HPDE6-E6E7 (cell line): ENCODE results near the gene MRPS6.

ENCODE experiments used
- DNase-seq: peaks from one replicate; pipeline ENCODE4 v3.0.0; 2011; ENCODE audit warnings: missing footprints; ENCODE audit errors: extremely low spot score

MRPS6 gene

DNA sequence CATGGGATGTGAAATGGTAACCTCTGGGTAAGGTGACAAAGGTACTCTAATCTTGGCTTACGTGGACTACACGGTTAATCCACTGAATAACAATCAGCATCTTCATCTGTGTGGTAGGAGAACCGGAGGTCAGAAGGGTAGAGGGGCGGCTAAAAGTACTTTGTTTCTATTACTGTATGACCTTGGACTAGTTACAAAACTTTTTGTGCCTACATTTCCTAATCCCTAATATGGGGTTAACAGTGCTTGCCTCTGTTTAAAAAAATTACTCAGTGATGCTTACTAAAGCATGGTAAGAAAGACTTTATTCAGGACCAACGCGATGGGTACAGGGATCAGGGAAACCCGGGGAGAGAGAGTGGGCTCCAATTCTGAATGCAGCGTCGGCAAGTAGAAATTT is 1.7 kb upstream of the MRPS6 start:
- DNase-seq = no peak

DNA sequence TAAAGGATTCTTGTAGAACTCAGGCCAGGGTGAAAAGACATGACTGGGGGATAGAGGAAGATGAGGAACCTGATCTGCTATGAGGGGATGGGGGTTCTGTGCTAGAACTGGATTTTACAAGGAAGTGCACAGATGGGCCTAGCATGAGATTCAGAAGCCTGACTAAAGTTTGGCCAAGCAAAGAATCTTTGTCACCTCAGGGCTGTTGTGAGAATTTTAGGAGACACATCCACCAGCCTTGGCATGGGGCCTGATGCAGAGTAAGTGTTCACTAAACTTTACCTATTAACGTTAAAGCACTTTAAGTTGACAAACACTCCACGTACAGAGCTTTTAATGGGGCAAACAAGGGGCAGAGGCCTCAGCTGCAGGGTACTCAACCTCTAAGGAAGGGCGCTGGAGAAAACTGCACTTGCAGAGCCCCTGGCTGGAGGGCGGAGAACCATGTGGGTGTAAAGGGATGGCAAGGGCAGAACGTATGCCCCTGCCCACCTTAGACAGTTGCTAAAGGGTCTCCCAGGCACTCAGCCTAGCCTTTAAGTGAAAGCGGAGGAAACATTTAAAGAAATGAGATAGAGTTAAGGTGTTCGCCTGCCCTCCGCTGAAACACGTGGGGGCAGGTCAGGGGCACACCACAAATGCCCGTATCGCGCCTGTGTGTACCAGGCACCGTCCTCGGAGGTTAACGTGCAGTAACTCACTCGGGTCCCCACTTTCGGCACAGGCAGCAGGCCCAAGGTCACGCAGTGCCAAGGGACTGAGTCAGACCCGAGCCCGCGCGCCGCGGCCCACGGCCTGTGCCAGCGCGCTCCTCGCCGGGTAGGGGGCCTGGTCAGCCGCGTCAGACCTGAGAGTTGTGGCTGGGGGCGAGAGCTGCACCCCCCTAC is 990 bp upstream of the MRPS6 start:
- DNase-seq = no peak

DNA sequence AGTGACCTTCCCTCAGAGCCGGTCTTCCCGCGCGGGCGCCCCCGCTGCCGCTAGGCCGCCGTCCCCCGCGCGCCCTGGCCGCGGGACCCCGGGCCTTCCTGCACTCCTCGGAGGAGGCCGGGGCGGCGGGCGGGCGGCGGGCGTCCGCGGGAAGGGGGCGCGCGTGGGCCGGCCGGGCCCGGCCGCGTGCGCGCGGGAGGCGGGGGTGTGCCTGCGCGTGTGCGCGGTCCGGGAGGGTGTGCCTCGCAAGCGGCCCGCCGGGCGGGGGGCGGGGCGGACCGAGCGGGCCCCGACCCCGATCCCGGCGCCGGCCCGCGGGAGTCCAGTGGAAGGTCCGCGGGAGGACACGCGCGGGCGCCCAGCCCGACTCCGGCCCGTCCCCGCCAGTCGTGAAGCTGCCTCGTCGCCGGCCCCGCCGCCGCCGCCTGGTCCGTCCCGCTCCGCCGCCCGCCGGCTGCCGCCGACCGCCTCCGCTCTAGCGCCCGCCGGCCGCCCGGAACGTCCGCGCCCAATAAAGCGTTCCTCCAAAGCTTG is 438 bp downstream of the MRPS6 start:
- no peak for DNase-seq

DNA sequence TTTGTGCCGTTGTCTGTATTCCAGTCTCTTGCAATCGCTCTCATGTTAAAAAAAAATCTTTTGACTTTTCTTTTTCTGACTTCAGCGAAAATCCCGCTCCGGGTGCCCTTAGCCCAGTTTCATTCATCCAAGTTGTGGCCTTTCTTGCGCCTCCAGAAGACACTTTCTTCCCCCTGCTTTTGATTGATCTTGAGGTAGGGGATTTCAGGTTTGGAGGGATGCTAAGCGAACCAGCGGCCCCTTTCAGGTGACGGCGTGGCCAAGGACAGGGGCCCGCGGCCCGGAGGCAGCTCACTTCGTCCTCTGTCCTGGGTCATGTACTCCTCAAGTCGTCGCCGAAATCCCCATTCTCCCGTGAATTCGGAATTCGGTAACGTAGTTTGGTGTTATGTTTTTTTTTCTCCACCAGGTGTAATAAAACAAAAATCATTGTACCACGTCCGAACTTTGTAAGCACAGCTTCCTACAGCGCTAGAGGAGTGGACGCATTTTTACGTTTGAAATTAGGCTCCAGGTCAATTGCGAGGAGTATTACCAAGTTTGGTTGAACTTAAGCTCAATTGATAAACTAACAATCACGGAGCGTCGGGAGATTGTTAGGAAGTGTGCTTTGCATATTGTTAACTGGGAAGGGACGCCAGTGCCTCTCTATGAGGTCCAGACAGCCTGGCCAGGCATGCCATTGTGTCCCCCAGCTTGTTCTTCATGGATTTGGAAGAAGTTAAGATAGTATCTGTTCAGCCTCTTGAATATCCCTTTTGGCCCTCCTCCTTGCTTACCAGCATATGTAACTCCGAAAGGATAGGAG is 1.1 kb downstream of the MRPS6 start:
- no peak for DNase-seq

DNA sequence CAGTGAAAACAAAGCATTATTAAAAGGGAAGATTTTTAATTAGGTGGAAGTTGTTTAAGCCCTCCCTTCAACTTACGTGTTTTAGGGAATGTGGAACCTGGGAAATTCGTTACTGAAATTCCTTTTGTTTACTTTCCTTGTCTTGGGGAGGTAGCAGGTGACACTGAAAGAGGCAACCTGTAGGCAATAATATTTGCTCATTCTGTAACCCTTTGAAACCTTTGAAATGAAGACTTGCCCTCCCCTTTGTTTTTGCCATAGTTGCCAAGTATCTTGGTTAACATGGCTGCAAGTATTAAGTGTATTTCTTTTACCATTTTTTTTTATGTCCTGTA is 1.7 kb downstream of the MRPS6 start:
- no peak for DNase-seq

DNA sequence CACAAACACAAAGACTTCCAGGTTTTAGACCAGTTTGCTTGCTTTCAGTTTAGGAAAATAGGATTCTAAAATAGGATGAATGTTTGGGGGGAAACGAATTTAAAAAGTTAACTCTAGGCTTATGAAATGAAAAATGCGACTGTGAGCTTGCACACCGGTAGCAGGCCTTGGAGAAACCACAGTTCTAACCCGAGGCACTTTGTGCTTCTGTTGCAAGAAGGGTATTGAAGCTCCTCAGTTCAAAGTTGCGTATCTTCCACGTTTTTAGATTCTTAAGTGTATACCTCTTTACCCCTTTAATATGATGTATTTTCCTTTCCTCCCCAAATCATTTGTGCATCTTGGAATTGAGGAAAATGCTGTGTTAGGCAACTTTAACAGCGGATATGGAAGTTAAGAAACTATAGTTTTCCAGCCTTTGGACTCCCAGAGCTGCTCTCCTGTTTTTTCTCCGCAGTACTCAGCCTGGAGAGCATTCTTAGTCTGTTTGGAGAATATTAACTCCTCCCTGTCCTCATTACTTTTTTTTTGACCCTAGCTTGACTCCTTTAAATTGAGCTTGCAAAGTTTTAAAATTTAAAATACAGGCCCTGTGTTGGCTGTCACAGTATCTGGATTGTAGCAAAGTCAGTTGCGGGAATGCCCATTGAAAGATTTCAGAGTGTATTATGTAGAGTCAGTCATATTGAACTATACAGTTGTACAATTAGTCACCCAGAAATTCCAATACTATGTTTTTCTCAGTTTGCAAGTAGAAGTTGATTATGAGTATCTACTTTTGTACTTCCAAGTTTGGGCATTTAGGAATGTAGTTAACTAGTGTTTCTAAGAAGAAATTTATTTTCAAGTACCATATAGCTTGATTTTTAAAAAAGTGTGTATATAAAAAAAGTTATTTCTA is 2.6 kb downstream of the MRPS6 start:
- no peak for DNase-seq

DNA sequence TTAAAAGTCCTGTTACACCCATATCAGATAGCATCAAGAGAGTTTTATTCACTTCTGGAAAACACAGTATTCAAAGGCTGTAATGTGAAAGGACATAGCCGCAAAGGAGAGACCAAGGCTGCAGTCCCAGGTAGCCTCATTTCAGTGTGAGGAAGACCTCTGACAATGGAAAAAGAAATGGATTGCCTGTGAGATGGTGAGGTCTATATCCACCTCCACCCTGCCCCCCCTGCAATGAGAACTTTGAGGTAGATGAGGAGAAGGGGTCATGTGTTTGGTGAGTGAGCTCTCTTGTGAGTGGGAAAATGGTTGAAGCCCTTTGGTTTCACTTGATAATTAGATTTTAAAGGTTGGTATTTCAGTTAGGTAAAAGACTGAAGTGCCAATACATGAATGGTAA is 3.5 kb downstream of the MRPS6 start:
- DNase-seq = no peak

DNA sequence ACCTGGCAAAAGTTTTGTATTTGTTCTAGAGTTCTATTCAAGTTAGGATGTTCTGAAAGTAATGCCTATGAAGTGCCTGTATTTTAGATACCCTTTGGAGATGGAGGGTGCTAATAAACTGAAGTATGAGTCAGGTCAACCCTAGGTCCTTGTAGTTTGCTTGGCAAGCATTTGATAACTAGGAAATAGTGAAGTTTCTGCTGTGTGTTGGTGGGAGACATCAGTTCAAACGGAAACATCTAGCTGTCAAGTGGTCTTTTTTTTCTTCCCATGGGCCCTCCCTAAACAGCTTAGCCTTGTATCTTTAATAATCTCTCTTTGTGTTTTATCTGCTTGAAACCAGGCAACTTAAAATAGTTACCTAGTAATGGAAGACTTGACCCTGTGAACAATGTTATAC is 4.5 kb downstream of the MRPS6 start:
- DNase-seq = no peak

DNA sequence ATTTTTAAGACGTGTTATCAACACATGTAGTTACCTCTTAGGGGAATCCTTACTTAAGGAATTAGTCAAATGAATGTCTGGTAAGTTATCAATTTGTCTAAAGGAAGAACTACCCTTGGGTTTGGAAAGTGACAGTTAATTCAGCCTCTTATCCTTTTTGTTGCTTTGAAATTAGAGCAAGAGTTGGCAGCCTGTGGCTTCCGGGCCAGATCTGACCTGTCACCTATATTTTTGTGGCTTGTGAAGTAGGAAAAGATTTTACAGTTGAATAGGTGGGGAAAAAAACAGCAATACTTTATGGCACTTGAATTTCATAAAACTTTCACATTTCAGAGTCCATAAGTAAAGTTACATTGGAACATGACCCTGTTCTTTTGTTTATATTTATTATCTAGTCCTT is 5.5 kb downstream of the MRPS6 start:
- DNase-seq = no peak

DNA sequence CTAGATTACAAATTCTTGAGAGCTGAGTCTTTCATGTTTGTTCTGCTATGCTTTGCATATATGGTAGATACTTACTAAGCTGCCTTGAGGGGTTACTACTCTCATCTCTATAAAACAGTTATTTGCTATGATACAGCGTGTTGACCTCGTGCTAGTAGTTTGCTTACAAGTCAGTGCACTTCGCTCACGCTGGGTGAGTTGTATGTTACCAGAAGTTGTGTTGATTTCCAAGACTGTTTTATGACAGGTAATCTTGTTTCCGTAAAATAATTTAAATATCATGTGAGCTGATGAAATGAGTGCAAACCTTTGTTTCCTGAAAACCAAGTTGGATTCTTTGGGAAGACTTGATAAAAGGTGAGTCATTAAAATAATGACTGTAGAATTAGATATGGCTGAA is 7.3 kb downstream of the MRPS6 start:
- no peak for DNase-seq

DNA sequence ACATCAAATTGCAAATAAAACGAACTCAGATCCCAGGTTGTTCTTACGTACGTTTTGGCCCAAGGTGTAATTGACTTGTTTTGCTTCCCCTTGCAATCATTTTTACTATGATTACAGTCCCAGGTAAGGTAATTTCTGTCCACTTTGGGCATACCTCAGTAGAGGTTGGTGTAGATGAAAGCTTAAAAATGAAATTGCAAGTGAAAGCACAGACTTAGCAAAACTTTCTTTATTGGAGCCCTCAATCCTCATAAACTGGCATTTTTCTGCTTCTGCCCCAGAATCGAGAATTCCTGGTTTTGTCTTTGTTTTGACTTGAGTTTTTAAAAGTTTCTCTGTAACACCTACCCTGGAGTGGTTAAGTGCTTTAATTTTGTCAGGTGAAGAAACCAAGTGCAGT is 9.4 kb downstream of the MRPS6 start:
- no peak for DNase-seq

DNA sequence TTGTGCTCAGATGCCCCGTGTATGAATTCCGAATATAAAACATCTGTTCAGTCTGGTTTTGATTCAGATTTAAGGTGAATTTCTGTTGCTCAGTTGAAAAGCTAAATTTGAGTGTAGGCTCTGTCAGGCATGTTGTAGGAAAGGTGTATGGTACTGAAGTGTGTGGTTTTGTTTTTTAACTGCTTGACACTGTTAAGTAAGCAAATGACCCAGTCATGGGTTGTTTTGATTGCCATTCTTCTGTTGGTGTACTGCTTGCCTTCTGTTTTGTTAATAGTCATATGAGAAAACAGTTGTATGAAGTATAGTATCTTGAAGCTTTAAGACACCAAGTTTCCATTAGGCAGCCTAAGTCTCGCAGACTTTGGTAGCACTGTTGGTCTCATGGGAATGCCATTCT is 10.0 kb downstream of the MRPS6 start:
- DNase-seq = no peak

DNA sequence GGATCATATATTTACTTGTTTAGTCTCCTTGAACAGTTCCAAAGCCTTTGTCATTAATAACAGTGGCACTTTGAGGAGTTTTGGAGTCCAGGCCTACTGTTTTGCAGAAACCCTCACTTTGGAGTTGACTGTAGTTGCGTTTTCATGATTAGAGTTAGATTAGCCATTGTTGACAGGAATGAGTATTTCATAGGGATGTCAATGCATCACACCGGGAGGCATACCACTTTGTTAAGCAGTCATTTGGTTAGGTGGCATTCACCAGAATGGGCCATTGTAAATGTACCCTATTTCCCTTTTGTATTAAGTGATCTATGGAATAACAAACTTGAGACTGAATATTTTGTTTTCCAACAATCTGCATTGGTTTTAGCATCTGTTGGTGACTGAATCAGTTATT is 11.8 kb downstream of the MRPS6 start:
- DNase-seq = no peak

DNA sequence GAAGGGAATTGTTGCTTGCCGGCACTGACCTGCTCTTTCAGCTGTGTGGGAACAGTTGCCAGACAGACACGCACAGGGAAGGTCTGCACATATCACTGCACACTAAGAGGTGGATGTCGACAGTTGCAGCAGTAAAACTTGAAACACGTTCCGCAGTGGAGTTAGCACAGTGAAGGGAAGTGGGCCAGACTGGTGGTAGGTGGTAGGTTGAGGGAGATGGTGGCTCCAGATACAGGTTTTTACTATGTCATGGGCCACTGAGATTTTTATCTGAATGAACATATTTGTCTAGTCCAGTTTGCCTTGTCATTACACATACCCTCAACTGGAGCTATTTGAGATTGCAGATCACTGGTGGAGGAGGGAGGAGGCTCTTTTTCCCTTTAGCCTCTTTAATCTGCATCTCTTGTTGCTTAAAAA is 13.5 kb downstream of the MRPS6 start:
- DNase-seq = no peak

DNA sequence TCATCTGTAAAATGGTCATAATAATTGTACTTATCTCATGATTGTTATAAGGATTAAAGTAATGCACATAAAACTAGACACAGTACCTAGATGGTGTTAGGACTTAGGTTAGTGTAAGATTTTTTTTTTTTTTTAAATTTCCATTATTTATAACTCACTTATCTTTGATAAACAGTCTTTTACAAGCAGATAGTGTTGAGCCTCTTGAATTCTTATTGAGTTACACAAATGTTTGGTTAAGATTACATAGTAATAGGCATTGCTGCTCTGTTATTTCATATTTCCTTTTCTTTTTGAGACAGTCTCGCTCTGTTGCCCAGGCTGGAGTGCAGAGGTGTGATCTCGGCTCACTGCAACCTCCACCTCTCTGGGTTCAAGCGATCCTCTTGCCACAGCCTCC is 15.4 kb downstream of the MRPS6 start:
- DNase-seq = no peak

DNA sequence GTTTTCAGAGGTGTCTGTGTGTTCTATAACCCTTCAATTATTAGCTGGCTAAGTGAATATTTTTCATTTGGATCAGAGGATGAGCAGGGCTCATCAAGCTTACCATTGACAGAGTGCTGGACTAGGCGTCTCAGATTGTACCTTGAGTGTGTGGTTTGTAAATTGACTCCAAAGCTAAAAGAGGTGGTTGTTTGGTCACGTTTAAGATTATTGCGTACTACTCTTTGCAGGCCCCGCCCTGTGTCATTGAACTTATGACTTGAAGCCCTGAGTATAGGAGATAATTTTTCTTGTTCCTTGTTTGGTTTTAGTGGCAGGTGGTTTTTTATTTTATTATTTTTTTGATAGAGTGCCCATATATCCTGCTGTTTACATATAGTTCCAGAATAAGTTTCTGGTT is 17.7 kb downstream of the MRPS6 start:
- DNase-seq = no peak

DNA sequence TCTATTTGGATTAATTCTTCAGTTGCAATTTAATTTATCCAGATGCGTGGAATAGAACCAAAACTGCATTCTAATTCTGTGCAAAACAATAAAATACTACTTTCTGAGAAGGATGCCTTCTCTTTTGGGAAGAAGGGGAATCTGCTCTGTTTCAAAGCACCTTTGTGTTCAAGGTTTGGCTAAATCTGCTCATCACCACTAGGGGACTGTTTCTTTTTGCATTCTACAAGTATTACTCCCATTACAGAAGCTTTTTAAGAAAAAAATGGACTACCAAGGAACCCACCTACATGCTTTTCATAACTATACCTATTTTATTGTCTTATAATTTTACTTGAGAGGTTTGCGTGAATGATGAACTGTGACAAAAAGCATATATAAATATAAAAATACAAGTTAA is 18.2 kb downstream of the MRPS6 start:
- DNase-seq = no peak

DNA sequence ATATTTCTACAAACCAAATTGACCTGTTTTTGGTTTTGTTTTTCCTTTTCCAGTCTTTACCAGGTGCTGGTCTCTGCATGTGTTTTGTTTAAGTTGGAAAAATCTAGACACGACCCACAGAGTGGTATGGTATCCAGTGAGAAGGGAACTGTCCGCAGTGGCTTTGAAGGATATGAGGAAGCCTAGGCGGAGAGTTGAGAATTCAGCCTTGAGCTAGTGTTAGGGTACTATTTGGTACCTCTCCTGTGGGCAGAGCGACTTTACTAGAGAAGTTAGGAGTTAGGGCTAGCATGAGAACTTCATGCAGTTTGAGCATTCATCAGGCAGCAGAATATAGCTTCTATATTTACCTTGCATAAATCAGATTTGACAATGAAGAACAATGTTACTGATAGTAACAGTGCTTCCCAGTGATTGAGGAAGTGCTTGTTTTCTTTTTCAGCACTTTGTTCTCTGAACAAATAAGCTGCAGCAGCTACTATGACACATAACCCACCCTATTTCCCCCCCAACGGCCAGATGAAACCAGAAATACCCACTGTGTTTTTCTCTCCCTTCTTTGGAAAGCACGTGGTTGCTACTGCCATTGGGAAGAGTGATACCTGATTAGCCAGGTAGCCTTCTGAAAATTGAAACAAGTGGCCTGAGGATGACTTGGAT is 19.0 kb downstream of the MRPS6 start:
- DNase-seq = no peak

DNA sequence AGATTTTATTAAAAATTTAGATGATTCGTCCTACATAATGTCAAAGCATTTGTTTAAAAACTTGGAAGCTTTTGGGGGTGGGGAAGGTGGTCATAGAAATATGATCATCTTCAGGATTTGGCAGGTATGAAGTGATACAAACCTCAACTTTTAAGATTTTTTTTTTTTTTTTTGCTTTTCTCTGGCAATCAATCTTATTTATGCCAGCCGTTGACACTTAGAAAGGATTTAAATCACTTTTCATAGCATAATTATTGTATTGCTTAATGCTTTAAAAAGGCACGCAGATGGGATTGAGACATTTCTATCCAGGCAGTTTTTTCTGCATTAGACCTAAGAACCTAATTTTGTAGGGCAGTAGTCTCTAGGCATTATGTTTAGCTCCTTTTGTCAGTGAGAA is 19.7 kb downstream of the MRPS6 start:
- DNase-seq = no peak

DNA sequence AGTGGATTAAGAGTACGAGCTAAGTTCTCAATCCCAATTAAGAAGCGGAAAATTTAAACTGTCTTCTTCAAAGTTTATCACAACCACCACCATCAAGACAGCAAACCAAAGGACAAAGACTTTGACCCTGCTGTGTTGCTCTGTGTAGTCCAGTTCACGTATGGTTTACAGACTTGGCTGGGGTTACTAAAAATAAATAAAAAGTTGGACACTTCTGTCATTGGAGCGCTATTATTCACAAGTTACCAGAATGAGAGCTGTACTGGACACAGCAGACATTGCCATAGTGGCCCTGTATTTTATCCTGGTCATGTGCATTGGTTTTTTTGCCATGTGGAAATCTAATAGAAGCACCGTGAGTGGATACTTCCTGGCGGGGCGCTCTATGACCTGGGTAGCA is 21.6 kb downstream of the MRPS6 start:
- DNase-seq = no peak

DNA sequence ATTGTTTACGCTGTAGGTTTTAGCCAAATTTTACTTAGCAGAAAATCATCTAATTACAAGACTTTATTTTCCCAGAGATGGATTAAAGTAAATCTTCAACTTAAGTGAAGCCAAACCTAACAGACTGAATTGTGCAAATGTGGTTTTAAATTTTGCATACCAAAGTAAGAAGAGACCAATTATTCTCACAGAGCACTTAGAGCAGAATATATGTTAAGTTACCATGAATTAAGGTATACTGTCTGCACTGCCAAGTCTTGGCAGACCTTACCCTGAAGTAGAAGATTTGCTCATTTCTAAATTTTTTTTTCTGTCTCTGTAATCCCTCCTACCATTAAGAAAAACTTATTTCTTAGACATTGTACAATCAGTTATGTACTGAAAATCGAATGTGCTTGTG is 24.1 kb downstream of the MRPS6 start:
- no peak for DNase-seq

DNA sequence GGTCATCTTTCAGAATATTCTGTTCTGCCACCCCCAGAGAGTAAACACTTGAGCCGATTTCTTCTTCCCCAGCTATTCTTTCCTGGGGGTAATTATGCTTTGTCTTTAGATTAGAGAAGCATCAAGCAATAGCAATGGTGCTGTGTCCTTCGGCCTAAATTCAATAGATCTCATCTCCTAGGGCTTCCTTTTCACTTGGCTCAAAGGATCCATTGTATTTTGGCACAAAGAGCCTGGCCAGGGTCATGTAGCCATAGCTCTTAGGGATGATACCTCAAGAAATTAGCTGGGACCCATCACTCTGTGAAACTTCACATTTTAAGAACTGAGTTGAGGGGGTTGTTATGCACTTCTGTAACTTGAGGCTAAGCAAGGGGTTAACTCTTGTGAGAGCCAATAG is 27.0 kb downstream of the MRPS6 start:
- DNase-seq = no peak
